Adrenal gland (tissue), 12 donors: ENCODE measurements around the gene S100A6. TPM values are rescaled to one million over a fixed set of nuclear protein-coding genes. Genes with fewer than 3 reads are reported as not detected.

Experiments
- DNase-seq, 7 donors: peaks; one replicate each; pipeline ENCODE4 v3.0.0-alpha.2; 2019 to 2020
- H3K27ac ChIP-seq, 5 donors: fragments of 200-600 bp; sonication (generic) in 4 of 5; 1 replicate in 3 of 5; 2 replicates in 2 of 5; pipeline versions ENCODE4 v1.5.1 to v1.8.0; 2016 to 2020; ENCODE audit warnings: mild to moderate bottlenecking in 1 of 5
- H3K27me3 ChIP-seq: fragments of 200-600 bp; 2 replicates; pipeline ENCODE4 v1.8.0; 2021
- H3K36me3 ChIP-seq, 2 donors: fragments of 200-600 bp; replicated peaks in 1 of 2; 1 replicate in 1 of 2; 2 replicates in 1 of 2; pipeline versions ENCODE4 v1.5.1 to v1.8.0; 2018 to 2022
- H3K4me1 ChIP-seq, 2 donors: fragments of 200-600 bp; replicated peaks in 1 of 2; 1 replicate in 1 of 2; 2 replicates in 1 of 2; pipeline versions ENCODE4 v1.5.1 to v1.8.0; 2018 to 2021
- H3K4me3 ChIP-seq, 4 donors: fragments of 200-600 bp; sonication (generic) in 3 of 4; one replicate each; pipeline ENCODE4 v1.5.1; 2016 to 2018
- H3K9me3 ChIP-seq, 3 donors: fragments of 200-600 bp; sonication (generic) in 1 of 3; replicated peaks in 1 of 3; 1 replicate in 2 of 3; 2 replicates in 1 of 3; pipeline versions ENCODE4 v1.5.1 to v1.8.0; 2016 to 2021
- POLR2A ChIP-seq, 2 donors: fragments of 450-650 bp; IDR thresholded peaks; one replicate each; pipeline ENCODE4 v1.6.1; 2017; ENCODE audit warnings: antibody characterized with exemption in 2 of 2, mild to moderate bottlenecking in 2 of 2, moderate library complexity in 1 of 2
- WGBS, 4 donors: extraction: QIAGEN DNeasy Blood & Tissue Kit in 2 of 4; methylation state at CpG; one replicate each; pipeline versions ENCODE4 v1.1.5 to v1.1.7; 2013 to 2017; 5-methylcytosine and 5-hydroxymethylcytosine counted together
- intact Hi-C, 2 donors: fragments of 100-400 bp; cut with DNase I; formaldehyde crosslinking; loops; one replicate each; pipeline versions ENCODE4 v1.14.1 to v1.15.0; 2022 to 2023
- polyA plus RNA-seq, 3 donors: library from polyadenylated mRNA; stranded (reverse); fragments of 200-250 nt in 2 of 3; fragments of 350-450 nt in 1 of 3; fragmentation: Illumina TruSeq in 1 of 3; extraction: RNeasy Lipid Tissue Mini Kit (QIAGEN cat#74804) in 1 of 3; gene quantifications; one replicate each; pipeline ENCODE4 v1.2.3, GENCODE V29; 2013 to 2014
- total RNA-seq, 9 donors: library from RNA; depleted of rRNA in 4 of 9; stranded (reverse); fragments of >200 nt in 4 of 9; fragments of 120-200 nt in 1 of 9; fragmentation: NEBNext Ultra II Directional in 1 of 9; extraction: Animal tissue kit (Norgen Biotek cat#: 25700) in 1 of 9; gene quantifications; one replicate each; pipeline versions ENCODE4 v1.1.0 to v1.2.4, GENCODE V29; 2013 to 2023
- TF ChIP-seq, protein P1 (sequence below), 6 experiments: fragments of 450-650 bp in 4 of 6; fragments of 200-600 bp in 2 of 6; sonication (generic) in 1 of 6; IDR thresholded peaks; 1 replicate in 5 of 6; 2 replicates in 1 of 6; pipeline versions ENCODE4 v1.5.1 to v1.8.0; 2016 to 2021; ENCODE audit warnings: antibody characterized with exemption in 6 of 6, mild to moderate bottlenecking in 2 of 6, moderate library complexity in 1 of 6
- donor health status: healthy with polysubstance abuse.
- donor health status: Bipolar disorder and iron deficiency.
- donor health status: DM: yes; HTN: yes; CAD: no.
- donor health status: DM: no; HTN: no; CAD: no.
- donor health status: DM: no; HTN: no; CAD: no.
- donor health status: DM: yes; HTN: yes; CAD: no.

The S100A6 gene
- total and polyA plus RNA-seq, 12 donors: 39.4 to 4,129 (median 372) TPM

DNA sequence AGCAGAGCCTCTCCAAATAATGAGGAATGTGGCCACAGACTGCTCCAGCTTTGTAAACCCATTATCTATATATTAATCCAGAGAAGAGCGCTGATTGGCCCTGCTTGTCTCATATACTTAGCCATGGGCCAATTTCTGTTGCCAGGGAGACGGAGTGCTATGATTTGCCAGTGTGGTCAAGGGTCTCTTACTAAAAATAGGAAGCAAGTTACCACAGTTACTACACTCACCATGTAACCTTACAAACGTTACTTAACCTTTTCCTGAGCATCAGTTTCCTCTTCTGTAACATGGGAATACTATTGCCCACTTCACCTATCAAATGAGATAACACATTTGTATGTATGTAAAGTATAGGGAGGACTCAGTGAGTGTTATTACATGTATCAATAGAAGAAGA is 37.6 kb upstream of the S100A6 start:
- H3K4me3 ChIP-seq: no peak overlapping the region
- 73 to 81% (median 81%) methylated on average over 3 of the region's 3 CpGs for WGBS, 4 donors
- intact Hi-C loops: loop anchor here (5.0 to 10.0 kb wide), 3 partner anchors 44 to 201 kb away; partner anchors contain the start of genes S100A14 (in 1 of the 2) and SLC27A3 (in 1 of the 2)
- H3K36me3 ChIP-seq: no peaks in the 10 kb centered on the region
- H3K27me3 ChIP-seq: no peaks in the 10 kb centered on the region
- DNase-seq: no peak
- TF ChIP-seq, protein P1, sequence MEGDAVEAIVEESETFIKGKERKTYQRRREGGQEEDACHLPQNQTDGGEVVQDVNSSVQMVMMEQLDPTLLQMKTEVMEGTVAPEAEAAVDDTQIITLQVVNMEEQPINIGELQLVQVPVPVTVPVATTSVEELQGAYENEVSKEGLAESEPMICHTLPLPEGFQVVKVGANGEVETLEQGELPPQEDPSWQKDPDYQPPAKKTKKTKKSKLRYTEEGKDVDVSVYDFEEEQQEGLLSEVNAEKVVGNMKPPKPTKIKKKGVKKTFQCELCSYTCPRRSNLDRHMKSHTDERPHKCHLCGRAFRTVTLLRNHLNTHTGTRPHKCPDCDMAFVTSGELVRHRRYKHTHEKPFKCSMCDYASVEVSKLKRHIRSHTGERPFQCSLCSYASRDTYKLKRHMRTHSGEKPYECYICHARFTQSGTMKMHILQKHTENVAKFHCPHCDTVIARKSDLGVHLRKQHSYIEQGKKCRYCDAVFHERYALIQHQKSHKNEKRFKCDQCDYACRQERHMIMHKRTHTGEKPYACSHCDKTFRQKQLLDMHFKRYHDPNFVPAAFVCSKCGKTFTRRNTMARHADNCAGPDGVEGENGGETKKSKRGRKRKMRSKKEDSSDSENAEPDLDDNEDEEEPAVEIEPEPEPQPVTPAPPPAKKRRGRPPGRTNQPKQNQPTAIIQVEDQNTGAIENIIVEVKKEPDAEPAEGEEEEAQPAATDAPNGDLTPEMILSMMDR (IDR thresholded peaks at IDR 0.05): no peak
- TF ChIP-seq POLR2A (IDR thresholded peaks at IDR 0.05): no peak
- peak overlapping the region in 3 of 5 donors; percentile 48 to 68 (median 66) for H3K27ac ChIP-seq
- peaks cover 7 to 18% of the 10 kb centered on the region in 2 donors for H3K4me1 ChIP-seq
- H3K9me3 ChIP-seq: no peaks in the 10 kb centered on the region

DNA sequence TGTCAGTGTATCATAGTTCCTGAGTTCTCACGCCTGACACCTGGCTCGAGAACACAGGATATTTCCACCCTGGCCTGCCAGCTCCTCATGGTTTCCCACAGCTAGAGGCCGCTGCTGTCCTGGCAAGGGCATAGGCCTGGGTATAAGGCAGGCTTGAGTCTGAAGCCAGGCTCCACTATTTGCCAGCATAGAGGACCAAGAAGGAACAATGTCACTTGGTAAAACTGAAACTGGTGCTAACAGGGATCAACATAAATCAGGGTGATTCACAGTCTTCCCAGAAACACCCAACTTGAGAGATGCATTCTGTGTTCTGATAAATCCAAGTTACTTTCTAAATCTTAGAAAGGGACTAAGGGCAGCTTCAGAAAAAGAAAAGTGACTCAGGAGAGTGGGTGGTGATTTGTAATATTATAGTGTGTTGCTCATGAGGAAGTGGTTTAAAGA is 36.8 kb upstream of the S100A6 start:
- Histone ChIP-seq H3K4me1 (peaks cover 12 to 23% of the 10 kb centered on the region in 2 donors), H3K27me3 (no peaks in the 10 kb centered on the region), H3K27ac (peak overlapping the region in 4 of 5 donors; percentile 35 to 68 (median 57)), H3K36me3 (no peaks in the 10 kb centered on the region), H3K9me3 (no peaks in the 10 kb centered on the region), H3K4me3 (no peak overlapping the region)
- peak; percentile 88 to 96 (median 94) for DNase-seq
- intact Hi-C loops: loop anchor here (5.0 to 10.0 kb wide), 3 partner anchors 45 to 202 kb away; partner anchors contain the start of genes S100A14 (in 1 of the 2) and SLC27A3 (in 1 of the 2)
- TF ChIP-seq, protein P1 (IDR thresholded peaks at IDR 0.05): peak; percentile 77 to 92 (median 90)
- peak in 1 of 2 donors; percentile 16 for TF ChIP-seq POLR2A (IDR thresholded peaks at IDR 0.05)
- 0 to 10% (median 7%) methylated on average over 3 of the region's 3 CpGs for WGBS, 4 donors

DNA sequence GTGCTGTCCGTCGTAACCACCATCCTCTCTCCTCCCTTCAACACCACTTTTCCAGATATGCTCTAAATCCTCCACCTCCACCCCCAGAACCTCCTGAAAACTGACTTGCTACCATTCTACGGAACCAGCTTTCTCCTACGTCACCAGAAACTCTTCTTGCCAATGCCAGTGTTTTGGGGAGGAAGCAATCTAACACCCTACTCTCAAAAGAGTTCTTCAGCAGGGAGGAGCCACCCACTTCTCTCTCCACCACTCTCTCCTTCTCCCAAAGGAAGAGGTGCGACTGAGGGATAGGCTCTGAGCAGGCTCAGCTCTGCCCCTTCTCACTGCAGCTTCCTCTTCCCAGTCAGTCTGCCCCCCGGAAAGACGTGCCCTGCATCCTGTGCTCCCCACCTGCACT is 35.9 kb upstream of the S100A6 start:
- DNase-seq: no peak
- H3K9me3 ChIP-seq: no peaks in the 10 kb centered on the region
- H3K4me1 ChIP-seq: peaks cover 18 to 29% of the 10 kb centered on the region in 2 donors
- no peaks in the 10 kb centered on the region for H3K27me3 ChIP-seq
- 63 to 70% (median 64%) methylated on average over 7 of the region's 7 CpGs for WGBS, 4 donors
- no peaks in the 10 kb centered on the region for H3K36me3 ChIP-seq
- H3K4me3 ChIP-seq: no peak overlapping the region
- TF ChIP-seq, protein P1 (IDR thresholded peaks at IDR 0.05): no peak
- no peak for TF ChIP-seq POLR2A (IDR thresholded peaks at IDR 0.05)
- intact Hi-C loops: loop anchor here (5.0 to 10.0 kb wide), 3 partner anchors 46 to 203 kb away; partner anchors contain the start of genes S100A14 (in 1 of the 2) and SLC27A3 (in 1 of the 2)
- H3K27ac ChIP-seq: no peak overlapping the region

DNA sequence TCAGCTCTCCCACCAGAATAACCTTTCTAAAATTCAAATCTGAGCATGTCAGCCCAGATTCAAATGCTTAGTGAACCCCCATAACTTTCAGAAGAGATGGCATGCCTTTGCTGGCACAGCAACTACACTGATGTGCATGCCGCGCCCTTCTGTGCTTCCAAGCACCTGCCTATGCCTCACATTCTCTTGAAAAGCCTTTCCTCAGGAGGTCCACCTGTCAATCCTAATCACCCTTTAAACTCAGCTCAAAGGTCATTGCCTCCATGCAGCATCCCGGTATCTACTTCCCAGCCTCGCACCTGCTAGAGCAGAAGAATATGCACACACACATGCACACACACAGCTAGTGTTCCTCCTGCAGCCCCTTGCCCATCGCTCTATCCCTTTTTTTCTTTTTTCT is 35.1 kb upstream of the S100A6 start:
- Histone ChIP-seq H3K4me1 (peaks cover 26 to 38% of the 10 kb centered on the region in 2 donors), H3K36me3 (no peaks in the 10 kb centered on the region), H3K9me3 (no peaks in the 10 kb centered on the region), H3K27me3 (no peaks in the 10 kb centered on the region), H3K4me3 (no peak overlapping the region), H3K27ac (no peak overlapping the region)
- TF ChIP-seq POLR2A (IDR thresholded peaks at IDR 0.05): no peak
- TF ChIP-seq, protein P1 (IDR thresholded peaks at IDR 0.05): no peak
- 83 to 90% (median 87%) methylated on average over 5 of the region's 5 CpGs for WGBS, 4 donors
- DNase-seq: no peak
- intact Hi-C loops: loop anchor here (5.0 to 10.0 kb wide), 3 partner anchors 46 to 204 kb away; partner anchors contain the start of genes S100A14 (in 1 of the 2) and SLC27A3 (in 1 of the 2)
